Mucosa of rectum (tissue), 2 donors: ENCODE measurements around the gene BZW1.

Source experiments
- H3K27ac ChIP-seq, 2 donors: one replicate each; pipeline ENCODE4 v1.7.0; 2013; ENCODE audit warnings: inconsistent platforms in 2 of 2, low read depth in 2 of 2, low read length in 2 of 2
- H3K27me3 ChIP-seq, 2 donors: one replicate each; pipeline ENCODE4 v1.7.0; 2013; ENCODE audit warnings: low read length in 2 of 2; ENCODE audit not compliant: control insufficient read depth in 2 of 2, insufficient read depth in 2 of 2
- H3K36me3 ChIP-seq, 2 donors: one replicate each; pipeline ENCODE4 v1.7.0; 2013; ENCODE audit warnings: low read length in 2 of 2; ENCODE audit not compliant: control insufficient read depth in 2 of 2, insufficient read depth in 2 of 2
- H3K4me1 ChIP-seq, 2 donors: one replicate each; pipeline ENCODE4 v1.7.0; 2013; ENCODE audit warnings: low read length in 2 of 2, mild to moderate bottlenecking in 1 of 2; ENCODE audit not compliant: control insufficient read depth in 2 of 2, insufficient read depth in 2 of 2
- H3K4me3 ChIP-seq, 2 donors: one replicate each; pipeline ENCODE4 v1.7.0; 2013; ENCODE audit warnings: low read length in 2 of 2
- H3K9ac ChIP-seq, 2 donors: one replicate each; pipeline ENCODE4 v1.7.0; 2013; ENCODE audit warnings: low read length in 2 of 2, low read depth in 1 of 2, mild to moderate bottlenecking in 1 of 2
- H3K9me3 ChIP-seq, 2 donors: one replicate each; pipeline ENCODE4 v1.7.0; 2013; ENCODE audit warnings: low read length in 2 of 2; ENCODE audit not compliant: control insufficient read depth in 2 of 2
- donor health status: healthy.
- donor health status: Normal muscosa, but diverticular disease.

Gene BZW1

GRCh38 chr2:200828104-200828503 is 16.4 kb downstream of the BZW1 start:
- H3K4me1 ChIP-seq = peaks cover 2% of the 10 kb centered on the region in 2 donors
- H3K27me3 ChIP-seq = no peaks in the 10 kb centered on the region
- H3K27ac ChIP-seq = no peak overlapping the region
- no peaks in the 10 kb centered on the region for H3K9me3 ChIP-seq
- H3K36me3 ChIP-seq = peaks cover 0 to 4% of the 10 kb centered on the region in 2 donors
- H3K9ac ChIP-seq = no peak overlapping the region
- no peak overlapping the region for H3K4me3 ChIP-seq

- H3K27me3 ChIP-seq = no peaks in the 10 kb centered on the region
- no peaks in the 10 kb centered on the region for H3K9me3 ChIP-seq
- peaks cover 2% of the 10 kb centered on the region in 2 donors for H3K4me1 ChIP-seq
- H3K4me3 ChIP-seq = no peak overlapping the region
- no peak overlapping the region for H3K27ac ChIP-seq
- H3K9ac ChIP-seq = no peak overlapping the region
- peaks cover 0 to 4% of the 10 kb centered on the region in 2 donors for H3K36me3 ChIP-seq
These were observed 17.0 kb downstream of the BZW1 start for GRCh38 chr2:200828572-200829257.

- Histone ChIP-seq H3K27ac (no peak overlapping the region), H3K9me3 (no peaks in the 10 kb centered on the region)
These were observed 17.5 kb downstream of the BZW1 start for GRCh38 chr2:200829258-200829655.

GRCh38 chr2:200834701-200835100 is 23.0 kb downstream of the BZW1 start:
- H3K27ac ChIP-seq = no peak overlapping the region
- H3K9ac ChIP-seq = no peak overlapping the region
- H3K4me3 ChIP-seq = no peak overlapping the region
- H3K9me3 ChIP-seq = no peaks in the 10 kb centered on the region
- no peaks in the 10 kb centered on the region for H3K36me3 ChIP-seq
- no peaks in the 10 kb centered on the region for H3K27me3 ChIP-seq
- H3K4me1 ChIP-seq = no peaks in the 10 kb centered on the region

More at GRCh38 chr2:200829258-200829655, 17.5 kb downstream of the BZW1 start:
- H3K9ac ChIP-seq = no peak overlapping the region
- no peaks in the 10 kb centered on the region for H3K27me3 ChIP-seq
- no peak overlapping the region for H3K4me3 ChIP-seq
- no peaks in the 10 kb centered on the region for H3K36me3 ChIP-seq
- peaks cover 2% of the 10 kb centered on the region in 2 donors for H3K4me1 ChIP-seq

- no peaks in the 10 kb centered on the region for H3K36me3 ChIP-seq
- no peaks in the 10 kb centered on the region for H3K9me3 ChIP-seq
- H3K4me3 ChIP-seq = no peak overlapping the region
These were observed 27.8 kb downstream of the BZW1 start for GRCh38 chr2:200839513-200839912.

GRCh38 chr2:200843993-200844948 is 32.6 kb downstream of the BZW1 start:
- no peaks in the 10 kb centered on the region for H3K36me3 ChIP-seq
- no peak overlapping the region for H3K9ac ChIP-seq
- H3K9me3 ChIP-seq = no peaks in the 10 kb centered on the region
- no peaks in the 10 kb centered on the region for H3K27me3 ChIP-seq
- H3K27ac ChIP-seq = no peak overlapping the region
- H3K4me3 ChIP-seq = no peak overlapping the region
- peaks cover 0 to 7% of the 10 kb centered on the region in 2 donors for H3K4me1 ChIP-seq

More at GRCh38 chr2:200839513-200839912, 27.8 kb downstream of the BZW1 start:
- Histone ChIP-seq H3K4me1 (no peaks in the 10 kb centered on the region), H3K9ac (no peak overlapping the region), H3K27ac (no peak overlapping the region), H3K27me3 (no peaks in the 10 kb centered on the region)

GRCh38 chr2:200845194-200845593 is 33.5 kb downstream of the BZW1 start:
- H3K4me1 ChIP-seq = peaks cover 0 to 7% of the 10 kb centered on the region in 2 donors
- no peak overlapping the region for H3K4me3 ChIP-seq
- no peaks in the 10 kb centered on the region for H3K27me3 ChIP-seq
- no peak overlapping the region for H3K9ac ChIP-seq
- H3K27ac ChIP-seq = no peak overlapping the region
- no peaks in the 10 kb centered on the region for H3K9me3 ChIP-seq
- H3K36me3 ChIP-seq = no peaks in the 10 kb centered on the region

GRCh38 chr2:200845669-200846325 is 34.1 kb downstream of the BZW1 start:
- Histone ChIP-seq H3K9me3 (no peaks in the 10 kb centered on the region), H3K27ac (no peak overlapping the region), H3K36me3 (peaks cover 2 to 5% of the 10 kb centered on the region in 2 donors), H3K9ac (no peak overlapping the region), H3K4me1 (peaks cover 0 to 7% of the 10 kb centered on the region in 2 donors), H3K4me3 (no peak overlapping the region), H3K27me3 (no peaks in the 10 kb centered on the region)

- Histone ChIP-seq H3K36me3 (peaks cover 16 to 20% of the 10 kb centered on the region in 2 donors), H3K9me3 (no peaks in the 10 kb centered on the region), H3K27ac (no peak overlapping the region), H3K27me3 (no peaks in the 10 kb centered on the region), H3K4me1 (peaks cover 0 to 7% of the 10 kb centered on the region in 2 donors), H3K4me3 (no peak overlapping the region), H3K9ac (no peak overlapping the region)
These were observed 35.6 kb downstream of the BZW1 start for GRCh38 chr2:200847269-200847668.
